Pancreas (tissue), 10 donors: ENCODE measurements around the gene EPHA4. TPM values are rescaled to one million over a fixed set of nuclear protein-coding genes. Genes with fewer than 3 reads are reported as not detected.

Experiments used
- ATAC-seq, 4 donors: fragments of 200-7000 bp; cut with Tn5 transposase; one replicate each; pipeline versions ENCODE4 v1.8.0 to v1.9.1; 2020; ENCODE audit warnings: mild to moderate bottlenecking in 4 of 4, moderate library complexity in 4 of 4
- DNase-seq, 6 donors: peaks; one replicate each; pipeline ENCODE4 v3.0.0-alpha.2; 2020
- FAIRE-seq: peaks from 2 replicates; lab custom pipeline; 2012; peaks lifted over from hg19 to GRCh38; lab: Jason Lieb, UNC
- H3K27ac ChIP-seq, 4 donors: fragments of 200-600 bp; sonication (generic); 1 replicate in 3 of 4; 2 replicates in 1 of 4; pipeline versions ENCODE4 v1.5.0 to v1.8.0; 2020
- H3K27me3 ChIP-seq, 4 donors: fragments of 200-600 bp; one replicate each; pipeline ENCODE4 v1.8.0; 2021
- H3K36me3 ChIP-seq, 3 donors: fragments of 200-600 bp; sonication (generic) in 1 of 3; one replicate each; pipeline versions ENCODE4 v1.5.0 to v1.8.0; 2020 to 2021
- H3K4me1 ChIP-seq, 3 donors: fragments of 200-600 bp; one replicate each; pipeline ENCODE4 v1.8.0; 2021
- H3K4me3 ChIP-seq, 4 donors: fragments of 200-600 bp; sonication (generic) in 2 of 4; one replicate each; pipeline versions ENCODE4 v1.5.0 to v1.8.0; 2020 to 2021
- H3K9me3 ChIP-seq, 4 donors: fragments of 200-600 bp; one replicate each; pipeline ENCODE4 v1.8.0; 2021
- CTCF ChIP-seq, 4 donors: fragments of 200-600 bp; sonication (generic) in 3 of 4; IDR thresholded peaks; one replicate each; pipeline versions ENCODE4 v1.5.0 to v1.8.0; 2021; ENCODE audit warnings: antibody characterized with exemption in 4 of 4
- WGBS, 2 donors: extraction: QIAGEN DNeasy Blood & Tissue Kit; methylation state at CpG; one replicate each; pipeline ENCODE4 v1.1.7; 2013; 5-methylcytosine and 5-hydroxymethylcytosine counted together
- intact Hi-C, 3 donors: fragments of 100-400 bp; cut with DNase I; formaldehyde crosslinking; loops; one replicate each; pipeline versions ENCODE4 v1.11.1 to v1.14.2; 2022
- polyA plus RNA-seq, 2 donors: library from polyadenylated mRNA; stranded (reverse); fragments of 200-250 nt; gene quantifications; one replicate each; pipeline ENCODE4 v1.2.3, GENCODE V29; 2013
- total RNA-seq, 6 donors: library from RNA; stranded (reverse); fragmentation: NEBNext Ultra II Directional in 4 of 6; extraction: Animal tissue kit (Norgen Biotek cat#: 25700) in 4 of 6; gene quantifications; one replicate each; pipeline versions ENCODE4 v1.2.1 to v1.2.4, GENCODE V29; 2021 to 2023
- donor health status: healthy with polysubstance abuse.
- donor health status: DM: no; HTN: no; CAD: no; lungs with moderate emphysema.
- donor health status: DM: no; HTN: no; CAD: no.
- donor health status: control.
- donor health status: control.
- donor health status: Bipolar disorder and iron deficiency.
- donor health status: DM: yes; HTN: yes; CAD: no.
- donor health status: DM: no; HTN: no; CAD: no.
- donor health status: DM: no; HTN: no; CAD: no.
- donor health status: DM: yes; HTN: yes; CAD: no.

Gene EPHA4
- total and polyA plus RNA-seq, 8 donors: 1.1 to 2.3 (median 1.4) TPM

DNA sequence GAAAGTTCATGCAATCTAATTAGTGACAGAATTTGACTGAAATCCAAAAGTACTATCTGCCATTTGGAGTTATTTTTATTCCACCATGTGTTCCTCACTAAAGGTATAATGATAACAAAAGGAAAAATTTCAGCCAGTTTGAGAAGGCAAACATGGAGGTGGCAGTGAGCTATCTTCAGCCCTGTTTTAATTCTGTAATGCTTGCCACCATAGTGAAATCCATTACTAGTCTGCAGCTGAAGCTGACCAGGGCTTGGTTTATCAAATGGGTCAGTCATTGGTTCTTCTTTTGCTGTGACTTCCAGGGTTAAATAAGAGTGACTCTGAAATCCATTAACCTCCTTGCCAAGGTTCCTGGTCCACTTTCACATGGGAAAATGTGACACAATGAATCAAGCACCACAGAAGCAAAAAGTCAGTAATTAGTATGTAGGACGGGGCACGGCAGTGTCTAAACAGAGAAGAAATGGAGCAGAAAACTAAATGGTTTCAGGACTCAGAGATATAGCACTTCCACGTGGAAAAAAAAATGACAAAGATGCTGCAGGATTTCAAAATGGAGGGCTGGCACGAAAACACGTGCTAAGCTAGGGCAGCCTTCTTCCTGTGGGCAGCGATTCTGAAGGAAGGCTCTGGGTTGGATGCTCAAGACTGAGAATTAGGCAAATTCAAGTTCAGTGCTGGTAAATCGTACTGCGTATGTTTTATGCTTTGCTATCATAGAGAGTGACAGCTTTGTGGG lies 87.2 kb downstream of the EPHA4 start:
- Histone ChIP-seq H3K4me3 (no peak overlapping the region), H3K36me3 (no peaks in the 10 kb centered on the region), H3K4me1 (no peaks in the 10 kb centered on the region), H3K27ac (no peak overlapping the region), H3K27me3 (no peaks in the 10 kb centered on the region), H3K9me3 (no peaks in the 10 kb centered on the region)
- FAIRE-seq (no peak), ATAC-seq (no peak), DNase-seq (no peak)
- intact Hi-C loops: no loop called here
- no peak for TF ChIP-seq CTCF (IDR thresholded peaks at IDR 0.05)
- 87 to 89% methylated on average over 8 of the region's 8 CpGs for WGBS, 2 donors

- FAIRE-seq (no peak), DNase-seq (no peak), ATAC-seq (no peak)
- intact Hi-C loops: no loop called here
- Histone ChIP-seq H3K4me1 (no peaks in the 10 kb centered on the region), H3K27me3 (no peaks in the 10 kb centered on the region), H3K9me3 (no peaks in the 10 kb centered on the region), H3K27ac (no peak overlapping the region), H3K4me3 (no peak overlapping the region), H3K36me3 (no peaks in the 10 kb centered on the region)
- 40 to 43% methylated on average over 12 of the region's 12 CpGs for WGBS, 2 donors
- TF ChIP-seq CTCF (IDR thresholded peaks at IDR 0.05): no peak
These were observed 89.2 kb downstream of the EPHA4 start for GRCh38 chr2:221482666-221483455.

DNA sequence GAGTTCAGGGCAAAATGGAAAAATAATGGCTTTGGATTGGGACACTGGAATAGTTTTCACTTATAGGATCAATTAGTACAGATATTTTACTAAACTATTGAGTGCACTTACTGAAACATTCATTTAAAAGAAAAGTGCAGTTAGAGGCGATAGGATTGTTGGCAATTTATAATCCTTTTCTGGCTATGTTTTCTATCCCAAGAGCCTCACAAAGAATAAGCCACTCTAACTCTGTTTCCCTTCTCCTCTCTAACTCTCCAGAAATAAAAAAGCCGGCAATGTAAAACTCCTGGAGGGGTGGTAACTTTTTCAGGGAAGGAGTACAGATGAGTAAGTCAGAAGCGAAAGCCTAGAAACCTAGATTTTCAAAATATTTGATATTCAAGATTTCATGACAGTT lies 91.3 kb downstream of the EPHA4 start:
- FAIRE-seq (no peak), ATAC-seq (no peak), DNase-seq (no peak)
- no peaks in the 10 kb centered on the region for H3K27me3 ChIP-seq
- H3K27ac ChIP-seq: no peak overlapping the region
- no peaks in the 10 kb centered on the region for H3K36me3 ChIP-seq
- H3K9me3 ChIP-seq: no peaks in the 10 kb centered on the region
- no peaks in the 10 kb centered on the region for H3K4me1 ChIP-seq
- no peak overlapping the region for H3K4me3 ChIP-seq
- WGBS, 2 donors: 84 to 87% methylated on average over 3 of the region's 3 CpGs
- intact Hi-C loops: no loop called here
- TF ChIP-seq CTCF (IDR thresholded peaks at IDR 0.05): no peak

DNA sequence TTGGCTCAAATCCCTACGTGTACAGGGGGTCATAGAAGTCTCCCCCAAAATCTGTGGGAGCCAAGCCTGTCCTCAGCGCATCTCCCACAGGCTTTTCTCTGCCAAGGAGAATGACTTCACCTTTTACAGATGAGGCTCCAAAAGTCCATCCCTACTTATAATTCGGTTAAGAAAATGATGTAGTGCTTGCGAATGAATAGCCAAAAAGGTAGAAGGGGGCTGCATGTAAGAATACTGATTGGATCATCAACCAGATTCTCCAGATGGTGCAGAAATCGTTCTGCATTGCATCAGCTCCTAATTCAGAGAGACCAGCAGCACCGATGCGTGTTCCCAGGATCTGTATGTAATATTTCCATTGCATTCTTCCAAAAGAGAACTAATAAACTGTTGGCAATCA lies 91.9 kb downstream of the EPHA4 start:
- DNase-seq (no peak), ATAC-seq (no peak), FAIRE-seq (no peak)
- H3K27ac ChIP-seq: no peak overlapping the region
- no peaks in the 10 kb centered on the region for H3K4me1 ChIP-seq
- intact Hi-C loops: no loop called here
- H3K27me3 ChIP-seq: no peaks in the 10 kb centered on the region
- no peak for TF ChIP-seq CTCF (IDR thresholded peaks at IDR 0.05)
- no peak overlapping the region for H3K4me3 ChIP-seq
- no peaks in the 10 kb centered on the region for H3K36me3 ChIP-seq
- no peaks in the 10 kb centered on the region for H3K9me3 ChIP-seq
- WGBS, 2 donors: 77 to 80% methylated on average over 7 of the region's 7 CpGs

DNA sequence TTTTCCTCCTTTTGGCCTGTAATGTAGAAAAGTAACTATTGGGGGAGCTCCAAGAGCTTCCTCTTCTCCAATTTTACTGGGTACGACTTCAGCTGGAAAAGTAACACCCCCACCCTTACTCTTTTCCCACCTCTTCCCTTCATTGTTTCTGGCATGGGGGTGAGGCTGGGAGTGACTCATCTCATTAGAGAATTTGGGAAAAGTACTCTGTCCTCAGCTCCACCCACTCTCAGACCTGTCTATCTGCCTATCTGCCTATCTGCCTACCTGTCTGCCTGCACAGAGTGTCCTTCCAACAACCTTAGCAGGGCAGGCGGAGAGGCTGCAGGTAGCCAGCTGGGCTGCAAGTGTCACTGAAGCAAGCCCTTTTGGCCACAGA lies 93.6 kb downstream of the EPHA4 start:
- no peak for ATAC-seq
- WGBS, 2 donors: 69 to 72% methylated on average over 2 of the region's 2 CpGs
- intact Hi-C loops: no loop called here
- no peak overlapping the region for H3K27ac ChIP-seq
- H3K27me3 ChIP-seq: no peaks in the 10 kb centered on the region
- H3K36me3 ChIP-seq: no peaks in the 10 kb centered on the region
- TF ChIP-seq CTCF (IDR thresholded peaks at IDR 0.05): no peak
- DNase-seq: no peak
- H3K9me3 ChIP-seq: no peaks in the 10 kb centered on the region
- H3K4me3 ChIP-seq: no peak overlapping the region
- FAIRE-seq: no peak
- H3K4me1 ChIP-seq: no peaks in the 10 kb centered on the region
